Measurements from ENCODE around the gene SCRN1. TPM values are rescaled to one million over a fixed set of nuclear protein-coding genes. Genes with fewer than 3 reads are reported as not detected.

Gene SCRN1
- total and polyA plus RNA-seq, 7 donors = 0.80 to 6.7 (median 2.6) TPM

DNA sequence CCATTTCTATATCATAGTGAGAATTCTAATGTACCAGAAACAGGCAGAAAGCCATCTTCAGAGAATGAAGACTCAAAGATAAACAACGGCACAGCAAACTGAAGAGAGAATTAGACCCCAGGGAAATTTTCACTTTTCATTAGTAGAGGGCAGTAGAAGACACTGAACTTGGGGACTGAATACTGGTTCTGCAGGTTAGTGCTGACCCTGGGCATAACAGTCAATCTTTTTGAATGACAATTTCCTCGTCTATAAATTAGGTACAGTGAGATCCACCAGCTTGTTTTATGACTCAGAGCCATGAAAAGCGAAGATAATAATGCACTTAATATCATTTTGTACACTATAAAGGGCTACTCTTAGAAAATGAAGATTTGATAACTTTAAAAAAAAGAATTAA lies 23.2 kb upstream of the SCRN1 start:
- intact Hi-C loops (cut with DNase I) = no loop called here
- TF ChIP-seq, protein P1, sequence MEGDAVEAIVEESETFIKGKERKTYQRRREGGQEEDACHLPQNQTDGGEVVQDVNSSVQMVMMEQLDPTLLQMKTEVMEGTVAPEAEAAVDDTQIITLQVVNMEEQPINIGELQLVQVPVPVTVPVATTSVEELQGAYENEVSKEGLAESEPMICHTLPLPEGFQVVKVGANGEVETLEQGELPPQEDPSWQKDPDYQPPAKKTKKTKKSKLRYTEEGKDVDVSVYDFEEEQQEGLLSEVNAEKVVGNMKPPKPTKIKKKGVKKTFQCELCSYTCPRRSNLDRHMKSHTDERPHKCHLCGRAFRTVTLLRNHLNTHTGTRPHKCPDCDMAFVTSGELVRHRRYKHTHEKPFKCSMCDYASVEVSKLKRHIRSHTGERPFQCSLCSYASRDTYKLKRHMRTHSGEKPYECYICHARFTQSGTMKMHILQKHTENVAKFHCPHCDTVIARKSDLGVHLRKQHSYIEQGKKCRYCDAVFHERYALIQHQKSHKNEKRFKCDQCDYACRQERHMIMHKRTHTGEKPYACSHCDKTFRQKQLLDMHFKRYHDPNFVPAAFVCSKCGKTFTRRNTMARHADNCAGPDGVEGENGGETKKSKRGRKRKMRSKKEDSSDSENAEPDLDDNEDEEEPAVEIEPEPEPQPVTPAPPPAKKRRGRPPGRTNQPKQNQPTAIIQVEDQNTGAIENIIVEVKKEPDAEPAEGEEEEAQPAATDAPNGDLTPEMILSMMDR (IDR thresholded peaks at IDR 0.05) = no peak
- Histone ChIP-seq H3K27me3 (ENCODE audit: insufficient read depth in 3 of 3, low read length in 2 of 3) (peaks cover 0 to 3% (median 0%) of the 10 kb centered on the region in 3 donors), H3K9me3 (no peaks in the 10 kb centered on the region), H3K4me1 (no peaks in the 10 kb centered on the region), H3K27ac (no peak overlapping the region), H3K4me3 (no peak overlapping the region), H3K36me3 (ENCODE audit: insufficient read depth in 1 of 2, low read depth in 1 of 2) (peaks cover 0 to 41% of the 10 kb centered on the region in 2 donors)
- 86 to 87% (median 87%) methylated on average over 3 of the region's 3 CpGs for whole genome bisulfite sequencing, 3 donors
- no peak for ATAC-seq
- DNase-seq = no peak

DNA sequence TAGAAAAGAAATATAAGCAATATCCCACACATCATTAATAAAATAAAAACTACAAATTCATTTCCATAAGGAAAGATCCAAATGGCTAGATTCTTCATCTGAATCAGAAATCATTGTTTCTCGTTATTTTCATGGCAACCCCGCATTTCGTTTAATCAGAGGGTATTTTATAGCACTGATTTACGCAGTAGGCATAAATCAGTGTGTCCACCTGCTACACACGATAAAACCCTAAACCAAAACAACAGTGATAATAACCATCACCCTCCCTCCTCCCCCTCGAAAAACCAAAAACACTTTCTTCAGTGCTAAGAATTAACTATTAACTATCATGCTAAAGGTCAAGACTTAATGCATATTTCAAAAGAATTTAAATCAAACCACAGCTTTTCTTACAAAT lies 20.4 kb upstream of the SCRN1 start:
- DNase-seq (no peak), ATAC-seq (no peak)
- TF ChIP-seq, protein P1 (IDR thresholded peaks at IDR 0.05) = no peak
- Histone ChIP-seq H3K4me1 (no peaks in the 10 kb centered on the region), H3K4me3 (no peak overlapping the region), H3K27ac (no peak overlapping the region), H3K27me3 (ENCODE audit: insufficient read depth in 3 of 3, low read length in 2 of 3) (peaks cover 0 to 3% (median 0%) of the 10 kb centered on the region in 3 donors), H3K9me3 (no peaks in the 10 kb centered on the region), H3K36me3 (ENCODE audit: insufficient read depth in 1 of 2, low read depth in 1 of 2) (peaks cover 0 to 22% of the 10 kb centered on the region in 2 donors)
- intact Hi-C loops (cut with DNase I) = no loop called here
- WGBS, 3 donors = 79 to 80% (median 79%) methylated on average over 6 of the region's 6 CpGs

DNA sequence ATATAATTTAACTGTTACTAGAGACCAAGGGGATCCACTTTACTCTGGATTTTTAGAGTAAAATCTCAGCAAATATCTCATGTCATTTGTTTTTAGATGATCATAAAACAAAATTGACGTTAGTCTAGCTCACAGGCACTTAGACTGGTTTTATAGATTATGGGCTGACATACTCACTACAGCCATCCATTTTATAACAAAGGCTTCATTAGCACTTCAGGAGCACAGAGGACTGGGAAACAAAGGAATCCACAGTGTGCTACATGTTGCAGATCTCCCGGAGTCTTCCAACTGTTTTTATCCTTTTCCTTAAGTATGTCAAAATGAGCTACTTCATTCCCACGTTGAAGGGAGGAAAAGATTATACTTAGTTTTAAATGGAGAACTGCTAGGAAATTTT lies 15.9 kb upstream of the SCRN1 start:
- TF ChIP-seq, protein P1 (IDR thresholded peaks at IDR 0.05) = no peak
- H3K9me3 ChIP-seq = no peaks in the 10 kb centered on the region
- no peaks in the 10 kb centered on the region for H3K4me1 ChIP-seq
- H3K27ac ChIP-seq = no peak overlapping the region
- WGBS, 3 donors = 44 to 48% (median 44%) methylated on average over 3 of the region's 3 CpGs
- peaks cover 0 to 3% (median 0%) of the 10 kb centered on the region in 3 donors for H3K27me3 ChIP-seq (ENCODE audit: insufficient read depth in 3 of 3, low read length in 2 of 3)
- DNase-seq (no peak), ATAC-seq (no peak)
- H3K36me3 ChIP-seq (ENCODE audit: insufficient read depth in 1 of 2, low read depth in 1 of 2) = no peaks in the 10 kb centered on the region
- H3K4me3 ChIP-seq = no peak overlapping the region
- intact Hi-C loops (cut with DNase I) = no loop called here

DNA sequence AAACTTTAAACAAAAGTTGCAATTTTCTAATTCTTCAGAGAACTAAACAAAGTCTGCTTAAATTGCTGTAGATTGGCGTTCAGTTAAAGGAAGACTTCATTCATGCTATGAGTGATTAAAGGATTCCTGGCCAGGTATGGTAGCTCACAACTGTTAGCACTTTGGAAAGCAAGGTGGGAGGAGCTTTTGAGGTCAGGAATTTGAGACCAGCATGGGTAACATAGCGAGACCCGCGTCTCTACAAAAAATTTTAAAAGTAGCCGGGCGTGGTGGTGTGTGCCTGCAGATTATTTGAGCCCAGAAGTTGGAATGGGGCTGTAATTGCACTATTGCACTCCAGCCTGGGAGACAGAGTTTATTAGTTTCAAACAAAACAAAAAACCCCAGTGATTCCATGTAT lies 13.5 kb upstream of the SCRN1 start:
- 44 to 59% (median 45%) methylated on average over 6 of the region's 6 CpGs for WGBS, 3 donors
- intact Hi-C loops (cut with DNase I) = no loop called here

More for the DNA sequence above, 13.5 kb upstream of the SCRN1 start:
- Histone ChIP-seq H3K4me1 (no peaks in the 10 kb centered on the region), H3K9me3 (no peaks in the 10 kb centered on the region), H3K27ac (no peak overlapping the region), H3K4me3 (no peak overlapping the region), H3K36me3 (ENCODE audit: insufficient read depth in 1 of 2, low read depth in 1 of 2) (no peaks in the 10 kb centered on the region), H3K27me3 (ENCODE audit: insufficient read depth in 3 of 3, low read length in 2 of 3) (peaks cover 0 to under 1% (median 0%) of the 10 kb centered on the region in 3 donors)
- ATAC-seq (no peak), DNase-seq (no peak)
- TF ChIP-seq, protein P1 (IDR thresholded peaks at IDR 0.05) = no peak

Measured in psoas muscle (tissue), 8 donors.